K562 (cell line): ENCODE results near the gene ACSL6. TPM values are rescaled to one million over a fixed set of nuclear protein-coding genes. Genes with fewer than 3 reads are reported as not detected.

Source experiments
- ATAC-seq: fragments of 200-7000 bp; cut with Tn5 transposase; 3 replicates; pipeline ENCODE4 v1.9.1; 2020; ENCODE audit warnings: moderate library complexity
- BruUV-seq: library from RNA; stranded (reverse); fragments of 400-500 nt; replicated peaks from 2 replicates; lab custom pipeline; 2021; lab: Mats Ljungman, UMichigan
- CTCF ChIA-PET: fragments of 300-600 bp; formaldehyde crosslinking; extraction: SDS; loops from one replicate; lab custom pipeline; 2021; ENCODE audit warnings: low intra/inter-chr PET ratio; lab: Yijun Ruan, JAX
- POLR2A ChIA-PET: fragments of 300-600, 350-650 bp; sonication (Branson Sonifier 250); formaldehyde crosslinking; extraction: SDS; loops from one replicate; lab custom pipeline; 2021; ENCODE audit warnings: antibody characterized with exemption, inconsistent platforms; lab: Yijun Ruan, JAX
- DNase-seq, 4 experiments: peaks; one replicate each; pipeline versions ENCODE4 v3.0.0 to v3.0.0-alpha.2; 2011 to 2018; ENCODE audit warnings: low spot score in 3 of 4, mixed read lengths in 3 of 4; ENCODE audit errors: extremely low read depth in 1 of 4
- FAIRE-seq: peaks from 2 replicates; lab custom pipeline; 2011; peaks lifted over from hg19 to GRCh38; lab: Jason Lieb, UNC
- H2AFZ ChIP-seq: 2 replicates; pipeline ENCODE4 v1.6.0; 2011; ENCODE audit warnings: low read depth, low read length, control low read depth, inconsistent platforms
- H3K27ac ChIP-seq: fragments of 200-600 bp; 3 replicates; pipeline ENCODE4 v1.8.0; 2011; ENCODE audit warnings: low read depth, mild to moderate bottlenecking, control low read depth, inconsistent platforms, low read length, moderate library complexity, mixed read lengths; ENCODE audit errors: extremely low read depth
- H3K27me3 ChIP-seq, 2 experiments: fragments of 300-600 bp in 1 of 2; 2 replicates in 1 of 2; 3 replicates in 1 of 2; pipeline versions ENCODE4 v1.6.0 to v1.8.0; 2011; ENCODE audit warnings: inconsistent platforms in 2 of 2, low read length in 2 of 2, mild to moderate bottlenecking in 1 of 2, mixed read lengths in 1 of 2, moderate library complexity in 1 of 2; ENCODE audit not compliant: control insufficient read depth in 2 of 2, insufficient read depth in 2 of 2
- H3K36me3 ChIP-seq: fragments of 300-600 bp; 3 replicates; pipeline ENCODE4 v1.8.0; 2011; ENCODE audit warnings: mild to moderate bottlenecking, low read length, inconsistent platforms; ENCODE audit not compliant: control insufficient read depth, insufficient read depth
- H3K4me1 ChIP-seq, 2 experiments: fragments of 200-600 bp in 1 of 2; replicated peaks in 1 of 2; 2 replicates in 1 of 2; 3 replicates in 1 of 2; pipeline versions ENCODE4 v1.5.1 to v1.8.0; 2011; ENCODE audit warnings: inconsistent platforms in 2 of 2, low read length in 2 of 2, mild to moderate bottlenecking in 1 of 2, mixed read lengths in 1 of 2, moderate library complexity in 1 of 2; ENCODE audit not compliant: control insufficient read depth in 2 of 2, insufficient read depth in 2 of 2
- H3K4me2 ChIP-seq: 2 replicates; pipeline ENCODE4 v1.6.1; 2011; ENCODE audit warnings: low read length, control low read depth, inconsistent platforms, mixed read lengths; ENCODE audit not compliant: insufficient read depth
- H3K4me3 ChIP-seq: fragments of 200-600 bp; sonication (generic), shearing (Covaris generic); 2 replicates; pipeline ENCODE4 v1.5.1; 2016; ENCODE audit warnings: control low read depth, inconsistent platforms
- H3K79me2 ChIP-seq: fragments of 200-600 bp; 3 replicates; pipeline ENCODE4 v1.8.0; 2011; ENCODE audit warnings: low read length, inconsistent platforms; ENCODE audit not compliant: control insufficient read depth, insufficient read depth
- H3K9ac ChIP-seq, 2 experiments: 2 replicates each; pipeline versions ENCODE4 v1.6.0 to v1.6.1; 2011; ENCODE audit warnings: low read depth in 2 of 2, low read length in 2 of 2, control low read depth in 1 of 2, inconsistent platforms in 1 of 2, mild to moderate bottlenecking in 1 of 2, mixed read lengths in 1 of 2; ENCODE audit not compliant: insufficient read depth in 1 of 2
- H3K9me1 ChIP-seq: one replicate; pipeline ENCODE4 v1.6.0; 2011; ENCODE audit warnings: inconsistent platforms, mild to moderate bottlenecking, low read length, moderate library complexity; ENCODE audit not compliant: control insufficient read depth, insufficient read depth
- H3K9me3 ChIP-seq: replicated peaks from 2 replicates; pipeline ENCODE4 v1.5.1; 2011; ENCODE audit warnings: low read depth, low read length, inconsistent platforms; ENCODE audit not compliant: control insufficient read depth, insufficient read depth
- H4K20me1 ChIP-seq: replicated peaks from 2 replicates; pipeline ENCODE4 v1.6.1; 2011; ENCODE audit warnings: low read length, inconsistent platforms, mixed read lengths; ENCODE audit not compliant: control insufficient read depth, insufficient read depth
- MYBL2 ChIP-seq, 2 experiments: fragments of 450-650 bp in 1 of 2; sonication (generic) in 1 of 2; formaldehyde crosslinking in 1 of 2; IDR thresholded peaks; 2 replicates each; pipeline versions ENCODE4 v1.6.1 to v1.8.1; 2017 to 2022; ENCODE audit warnings: borderline replicate concordance in 1 of 2, inconsistent platforms in 1 of 2, low read depth in 1 of 2, mild to moderate bottlenecking in 1 of 2, missing genetic modification reagents in 1 of 2, moderate library complexity in 1 of 2
- ZBTB8A ChIP-seq: fragments of 450-650 bp; IDR thresholded peaks from 2 replicates; pipeline ENCODE4 v1.6.1; 2018; ENCODE audit warnings: mild to moderate bottlenecking, moderate library complexity; ENCODE audit not compliant: partially characterized antibody
- ZNF354B ChIP-seq: fragments of 250-450 bp; sonication (Bioruptor Pico); IDR thresholded peaks from 2 replicates; pipeline ENCODE4 v1.4.0; 2020
- WGBS: fragments of 100-300 bp; shearing (Covaris generic); methylation state at CpG from one replicate; pipeline ENCODE4 v1.1.6; 2016; ENCODE audit warnings: low coverage, mixed read lengths; ENCODE audit not compliant: insufficient coverage; ENCODE audit errors: missing lambda C conversion rate; 5-methylcytosine and 5-hydroxymethylcytosine counted together
- in situ Hi-C: fragments of 300-500 bp; cut with MboI; formaldehyde crosslinking; loops from 4 replicates; pipeline ENCODE4 v1.15.0; 2018; ENCODE audit warnings: inconsistent platforms, mixed read lengths
- intact Hi-C: fragments of 100-400 bp; cut with micrococcal nuclease; formaldehyde crosslinking; loops from 2 replicates; pipeline ENCODE4 v1.14.2; 2022
- polyA plus RNA-seq, 8 experiments: library from polyadenylated mRNA; depleted of rRNA in 4 of 8; stranded (reverse) in 5 of 8; unstranded in 3 of 8; fragments of >200 nt; fragmentation: Nextera tagmentation in 2 of 8; fragmentation: Illumina TruSeq in 1 of 8; extraction: Ambion mirVana in 2 of 8; extraction: Trizol in 1 of 8; gene quantifications; 2 replicates each; pipeline versions ENCODE4 v1.2.1 to v1.2.3, GENCODE V29; 2011 to 2014; ENCODE audit warnings: inconsistent platforms in 1 of 8, missing spikeins in 1 of 8
- total RNA-seq, 7 experiments: library from RNA; depleted of rRNA in 6 of 7; stranded (reverse); fragments of >200 nt in 6 of 7; fragmentation: Illumina TruSeq in 2 of 7; extraction: Trizol in 2 of 7; gene quantifications; 2 replicates each; pipeline versions ENCODE4 v1.2.1 to v1.2.3, GENCODE V29; 2011 to 2021; ENCODE audit warnings: low replicate concordance in 1 of 7
- TF ChIP-seq, protein P1 (sequence below): fragments of 450-650 bp; conservative IDR thresholded peaks from 2 replicates; pipeline ENCODE4 v1.6.1; 2016; ENCODE audit warnings: missing genetic modification characterization, low read depth, mild to moderate bottlenecking, control low read depth, missing compliant biosample characterization
- TF ChIP-seq, protein P2 (sequence below): fragments of 250-450 bp; sonication (Bioruptor Pico); IDR thresholded peaks from 2 replicates; pipeline ENCODE4 v1.4.0; 2020
- TF ChIP-seq, protein P3 (sequence below), 2 experiments: fragments of 450-650 bp in 1 of 2; sonication (generic) in 1 of 2; formaldehyde crosslinking in 1 of 2; IDR thresholded peaks; 2 replicates each; pipeline versions ENCODE4 v1.7.1 to v1.9.0; 2016 to 2022; ENCODE audit warnings: inconsistent platforms in 1 of 2, mild to moderate bottlenecking in 1 of 2, missing genetic modification reagents in 1 of 2

ACSL6 gene
- total and polyA plus RNA-seq, 9 of the 15 experiments (the other 6 are each of a cell fraction or from before 2014, with no cell fraction given), result 0.50 to 1.5 (median 0.69) TPM

- Histone ChIP-seq H3K27me3 (peaks cover 11 to 41% of the 10 kb centered on the region in 2 experiments; a peak in 4 of 5 replicates), H4K20me1 (no peaks in the 10 kb centered on the region), H2AFZ (no peak overlapping the region), H3K36me3 (no peaks in the 10 kb centered on the region), H3K9me1 (no peaks in the 10 kb centered on the region), H3K79me2 (no peaks in the 10 kb centered on the region), H3K4me3 (no peak overlapping the region), H3K4me1 (peaks cover 0 to 15% of the 10 kb centered on the region in 2 experiments; a peak in 2 of 5 replicates), H3K4me2 (no peak overlapping the region), H3K9ac (no peak overlapping the region), H3K9me3 (no peaks in the 10 kb centered on the region), H3K27ac (no peak overlapping the region)
- in situ Hi-C loops (loop anchor here (25.0 kb wide), 1 partner anchor 332 kb away; no protein-coding TSS in a partner anchor), intact Hi-C loops (no loop called here)
- ChIA-PET POLR2A (interaction anchor here (0.5 kb wide), 1 partner anchor 355 kb away, joined by 3 read pairs; no protein-coding TSS in a partner anchor), CTCF (no interaction called here)
- no peak for FAIRE-seq
- BruUV-seq, result no TSS peak
- TF ChIP-seq, protein P1, sequence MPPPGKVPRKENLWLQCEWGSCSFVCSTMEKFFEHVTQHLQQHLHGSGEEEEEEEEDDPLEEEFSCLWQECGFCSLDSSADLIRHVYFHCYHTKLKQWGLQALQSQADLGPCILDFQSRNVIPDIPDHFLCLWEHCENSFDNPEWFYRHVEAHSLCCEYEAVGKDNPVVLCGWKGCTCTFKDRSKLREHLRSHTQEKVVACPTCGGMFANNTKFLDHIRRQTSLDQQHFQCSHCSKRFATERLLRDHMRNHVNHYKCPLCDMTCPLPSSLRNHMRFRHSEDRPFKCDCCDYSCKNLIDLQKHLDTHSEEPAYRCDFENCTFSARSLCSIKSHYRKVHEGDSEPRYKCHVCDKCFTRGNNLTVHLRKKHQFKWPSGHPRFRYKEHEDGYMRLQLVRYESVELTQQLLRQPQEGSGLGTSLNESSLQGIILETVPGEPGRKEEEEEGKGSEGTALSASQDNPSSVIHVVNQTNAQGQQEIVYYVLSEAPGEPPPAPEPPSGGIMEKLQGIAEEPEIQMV (tag), result no peak
- TF ChIP-seq ZBTB8A, result no peak
- TF ChIP-seq, protein P2, sequence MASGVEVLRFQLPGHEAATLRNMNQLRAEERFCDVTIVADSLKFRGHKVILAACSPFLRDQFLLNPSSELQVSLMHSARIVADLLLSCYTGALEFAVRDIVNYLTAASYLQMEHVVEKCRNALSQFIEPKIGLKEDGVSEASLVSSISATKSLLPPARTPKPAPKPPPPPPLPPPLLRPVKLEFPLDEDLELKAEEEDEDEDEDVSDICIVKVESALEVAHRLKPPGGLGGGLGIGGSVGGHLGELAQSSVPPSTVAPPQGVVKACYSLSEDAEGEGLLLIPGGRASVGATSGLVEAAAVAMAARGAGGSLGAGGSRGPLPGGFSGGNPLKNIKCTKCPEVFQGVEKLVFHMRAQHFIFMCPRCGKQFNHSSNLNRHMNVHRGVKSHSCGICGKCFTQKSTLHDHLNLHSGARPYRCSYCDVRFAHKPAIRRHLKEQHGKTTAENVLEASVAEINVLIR (CRISPR knock-in tag), result no peak
- TF ChIP-seq, protein P3, sequence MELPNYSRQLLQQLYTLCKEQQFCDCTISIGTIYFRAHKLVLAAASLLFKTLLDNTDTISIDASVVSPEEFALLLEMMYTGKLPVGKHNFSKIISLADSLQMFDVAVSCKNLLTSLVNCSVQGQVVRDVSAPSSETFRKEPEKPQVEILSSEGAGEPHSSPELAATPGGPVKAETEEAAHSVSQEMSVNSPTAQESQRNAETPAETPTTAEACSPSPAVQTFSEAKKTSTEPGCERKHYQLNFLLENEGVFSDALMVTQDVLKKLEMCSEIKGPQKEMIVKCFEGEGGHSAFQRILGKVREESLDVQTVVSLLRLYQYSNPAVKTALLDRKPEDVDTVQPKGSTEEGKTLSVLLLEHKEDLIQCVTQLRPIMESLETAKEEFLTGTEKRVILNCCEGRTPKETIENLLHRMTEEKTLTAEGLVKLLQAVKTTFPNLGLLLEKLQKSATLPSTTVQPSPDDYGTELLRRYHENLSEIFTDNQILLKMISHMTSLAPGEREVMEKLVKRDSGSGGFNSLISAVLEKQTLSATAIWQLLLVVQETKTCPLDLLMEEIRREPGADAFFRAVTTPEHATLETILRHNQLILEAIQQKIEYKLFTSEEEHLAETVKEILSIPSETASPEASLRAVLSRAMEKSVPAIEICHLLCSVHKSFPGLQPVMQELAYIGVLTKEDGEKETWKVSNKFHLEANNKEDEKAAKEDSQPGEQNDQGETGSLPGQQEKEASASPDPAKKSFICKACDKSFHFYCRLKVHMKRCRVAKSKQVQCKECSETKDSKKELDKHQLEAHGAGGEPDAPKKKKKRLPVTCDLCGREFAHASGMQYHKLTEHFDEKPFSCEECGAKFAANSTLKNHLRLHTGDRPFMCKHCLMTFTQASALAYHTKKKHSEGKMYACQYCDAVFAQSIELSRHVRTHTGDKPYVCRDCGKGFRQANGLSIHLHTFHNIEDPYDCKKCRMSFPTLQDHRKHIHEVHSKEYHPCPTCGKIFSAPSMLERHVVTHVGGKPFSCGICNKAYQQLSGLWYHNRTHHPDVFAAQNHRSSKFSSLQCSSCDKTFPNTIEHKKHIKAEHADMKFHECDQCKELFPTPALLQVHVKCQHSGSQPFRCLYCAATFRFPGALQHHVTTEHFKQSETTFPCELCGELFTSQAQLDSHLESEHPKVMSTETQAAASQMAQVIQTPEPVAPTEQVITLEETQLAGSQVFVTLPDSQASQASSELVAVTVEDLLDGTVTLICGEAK (IDR thresholded peaks at IDR 0.05), result no peak
- TF ChIP-seq, protein P3 (CRISPR knock-in tag; IDR thresholded peaks at IDR 0.05), result no peak
- TF ChIP-seq MYBL2 (IDR thresholded peaks at IDR 0.05; ENCODE audit: low read depth), result no peak
- no peak for TF ChIP-seq MYBL2 (CRISPR knock-in tag; IDR thresholded peaks at IDR 0.05; ENCODE audit: borderline replicate concordance)
- no peak for TF ChIP-seq ZNF354B
- 7% methylated on average over 8 of the region's 9 CpGs for WGBS
- ATAC-seq, result no peak
- DNase-seq, result no peak
These were observed 43.4 kb upstream of the ACSL6 start for GRCh38 chr5:132054697-132055440.
